ENCODE results near the gene DUSP12.
"Not testable (repeated sequence)": the region's sequence is repeated elsewhere in the genome, so short reads cannot be mapped to it uniquely, and the experiment has no call there.

Gene DUSP12

GRCh38 chr1:161763522-161764098, 14.0 kb downstream of the DUSP12 start:
- TF ChIP-seq CTCF (IDR thresholded peaks at IDR 0.05; ENCODE audit: low read depth, low read length) = peak; percentile 42; the same call in 1 of the 2 replicates
- no peak overlapping the region for H3K4me3 ChIP-seq (ENCODE audit: low read depth, low read length)

GRCh38 chr1:161766102-161766981, 16.8 kb downstream of the DUSP12 start, which contains the start of gene ATF6:
Gene ATF6, plus strand, starts transcription at chr1:161766320. Its CDS starts 41 bp downstream, at chr1:161766361.
- TF ChIP-seq CTCF (IDR thresholded peaks at IDR 0.05; ENCODE audit: low read depth, low read length) = no peak
- peak within 1 kb of the TSS; percentile 87 for H3K4me3 ChIP-seq (ENCODE audit: low read depth, low read length)

GRCh38 chr1:161768461-161768860, 18.9 kb downstream of the DUSP12 start:
- H3K4me3 ChIP-seq (ENCODE audit: low read depth, low read length) = no peak overlapping the region
- no peak for TF ChIP-seq CTCF (IDR thresholded peaks at IDR 0.05; ENCODE audit: low read depth, low read length)

GRCh38 chr1:161768986-161769672, 19.5 kb downstream of the DUSP12 start:
- no peak for TF ChIP-seq CTCF (IDR thresholded peaks at IDR 0.05; ENCODE audit: low read depth, low read length)

GRCh38 chr1:161769673-161770045, 20.1 kb downstream of the DUSP12 start:
- not testable (repeated sequence) for H3K4me3 ChIP-seq (ENCODE audit: low read depth, low read length)

More at GRCh38 chr1:161768986-161769672, 19.5 kb downstream of the DUSP12 start:
- no peak overlapping the region for H3K4me3 ChIP-seq (ENCODE audit: low read depth, low read length)

- no peak overlapping the region for H3K4me3 ChIP-seq (ENCODE audit: low read depth, low read length)
- TF ChIP-seq CTCF (IDR thresholded peaks at IDR 0.05; ENCODE audit: low read depth, low read length) = no peak
Measured at GRCh38 chr1:161770250-161770649, 20.7 kb downstream of the DUSP12 start.

- TF ChIP-seq CTCF (IDR thresholded peaks at IDR 0.05; ENCODE audit: low read depth, low read length) = no peak
- no peak overlapping the region for H3K4me3 ChIP-seq (ENCODE audit: low read depth, low read length)
Measured at GRCh38 chr1:161771161-161771560, 21.6 kb downstream of the DUSP12 start.
